Heart right ventricle (tissue), 16 donors: ENCODE measurements around the gene ANKRD42. TPM values are rescaled to one million over a fixed set of nuclear protein-coding genes. Genes with fewer than 3 reads are reported as not detected.

Experiments
- ATAC-seq, 8 donors: fragments of 200-7000 bp; cut with Tn5 transposase; one replicate each; pipeline ENCODE4 v1.9.1; 2020; ENCODE audit warnings: mild to moderate bottlenecking in 8 of 8, moderate library complexity in 8 of 8, moderate number of reproducible peaks in 1 of 8
- DNase-seq, 2 donors: peaks; one replicate each; pipeline ENCODE4 v3.0.0-alpha.2; 2020
- H3K27ac ChIP-seq, 10 donors: fragments of 200-600 bp; sonication (generic) in 2 of 10; one replicate each; pipeline versions ENCODE4 v1.5.0 to v1.8.0; 2020 to 2022; ENCODE audit warnings: mild to moderate bottlenecking in 3 of 10
- H3K27me3 ChIP-seq, 7 donors: fragments of 200-600 bp; one replicate each; pipeline ENCODE4 v1.8.0; 2021 to 2022; ENCODE audit warnings: mild to moderate bottlenecking in 2 of 7
- H3K36me3 ChIP-seq, 9 donors: fragments of 200-600 bp; sonication (generic) in 1 of 9; one replicate each; pipeline versions ENCODE4 v1.5.0 to v1.8.0; 2020 to 2022; ENCODE audit warnings: mild to moderate bottlenecking in 2 of 9
- H3K4me1 ChIP-seq, 9 donors: fragments of 200-600 bp; sonication (generic) in 1 of 9; one replicate each; pipeline versions ENCODE4 v1.5.0 to v1.8.0; 2020 to 2022; ENCODE audit warnings: mild to moderate bottlenecking in 4 of 9
- H3K4me3 ChIP-seq, 10 donors: fragments of 200-600 bp; sonication (generic) in 2 of 10; one replicate each; pipeline versions ENCODE4 v1.5.0 to v1.8.0; 2020 to 2022; ENCODE audit warnings: mild to moderate bottlenecking in 7 of 10, moderate library complexity in 2 of 10
- H3K9me3 ChIP-seq, 11 donors: fragments of 200-600 bp in 10 of 11; sonication (generic) in 2 of 11; one replicate each; pipeline versions ENCODE4 v1.5.0 to v1.8.0; 2013 to 2022; ENCODE audit warnings: mild to moderate bottlenecking in 2 of 11, control low read depth in 1 of 11, moderate library complexity in 1 of 11
- CTCF ChIP-seq, 9 donors: fragments of 200-600 bp; sonication (generic) in 2 of 9; IDR thresholded peaks; one replicate each; pipeline versions ENCODE4 v1.5.0 to v1.8.0; 2021 to 2022; ENCODE audit warnings: antibody characterized with exemption in 9 of 9, mild to moderate bottlenecking in 5 of 9, moderate library complexity in 1 of 9
- WGBS, 2 donors: extraction: QIAGEN DNeasy Blood & Tissue Kit; methylation state at CpG; one replicate each; pipeline ENCODE4 v1.1.7; 2013; ENCODE audit warnings: inconsistent platforms in 1 of 2; 5-methylcytosine and 5-hydroxymethylcytosine counted together
- intact Hi-C, 10 donors: fragments of 100-400 bp; cut with DNase I; formaldehyde crosslinking; loops; one replicate each; pipeline versions ENCODE4 v1.11.1 to v1.14.2; 2022
- polyA plus RNA-seq, 2 donors: library from polyadenylated mRNA; stranded (reverse); fragments of 200-250 nt; gene quantifications; one replicate each; pipeline ENCODE4 v1.2.3, GENCODE V29; 2013
- total RNA-seq, 10 donors: library from RNA; stranded (reverse); fragmentation: NEBNext Ultra II Directional in 3 of 10; extraction: Animal tissue kit (Norgen Biotek cat#: 25700) in 3 of 10; gene quantifications; one replicate each; pipeline versions ENCODE4 v1.2.1 to v1.2.4, GENCODE V29; 2021 to 2023
- donor health status: Arrhythmogenic right ventricular cardiomyopathy.
- donor health status: ischemic (EF 13 %, LVEDD 7.1; RV severe dilation, severe dysfunction).
- donor health status: healthy with polysubstance abuse.
- donor health status: DM: no; HTN: yes; CAD: no.
- donor health status: DM: no; HTN: no; CAD: no.
- donor health status: ischemic (EF 25% LVEDD 6.9; RV normal size, moderate dysfunction).
- donor health status: ischemic (EF 25% LVEDD 5.7; RV mildly dilated, moderate dysfunction).
- donor health status: healthy.
- donor health status: DM: yes; HTN: yes; CAD: no.
- donor health status: Ischemic cardiomyopathy.
- donor health status: ischemic (EF 35%, LVEDD 5.7; RV mildly dilated, moderate dysfunction).
- donor health status: nonischemic (EF 11% LVEDD 7.7; RV severe dilation, severe dysfunction).
- donor health status: DM: yes; HTN: yes; CAD: no.
- donor health status: PGD.
- donor health status: ischemic (EF 29% LVEDD 5.4; RV normal size, mild dysfunction).
- donor health status: nonischemic (EF 23%, LVEDD 6.1; RV moderate dilation, normal function).

ANKRD42 gene
- total and polyA plus RNA-seq, 12 donors: 2.0 to 10.7 (median 5.7) TPM

- Histone ChIP-seq H3K9me3 (no peaks in the 10 kb centered on the region), H3K4me3 (no peak overlapping the region), H3K27me3 (no peaks in the 10 kb centered on the region), H3K36me3 (peaks cover 0 to 26% (median 0%) of the 10 kb centered on the region in 9 donors), H3K4me1 (no peaks in the 10 kb centered on the region), H3K27ac (no peak overlapping the region)
- ATAC-seq: no peak
- intact Hi-C loops: loop anchor here in 4 of 10 donors (5.0 to 10.0 kb wide), 4 partner anchors 335 to 535 kb away; partner anchors contain the start of genes DDIAS (in 2 of the 4) and PRCP (in 2 of the 4)
- no peak for DNase-seq
- no peak for TF ChIP-seq CTCF (IDR thresholded peaks at IDR 0.05)
- 96 to 98% methylated on average over 1 of the region's 1 CpG for WGBS, 2 donors
Observed at GRCh38 chr11:83249445-83249844, 55.9 kb downstream of the ANKRD42 start.

DNA sequence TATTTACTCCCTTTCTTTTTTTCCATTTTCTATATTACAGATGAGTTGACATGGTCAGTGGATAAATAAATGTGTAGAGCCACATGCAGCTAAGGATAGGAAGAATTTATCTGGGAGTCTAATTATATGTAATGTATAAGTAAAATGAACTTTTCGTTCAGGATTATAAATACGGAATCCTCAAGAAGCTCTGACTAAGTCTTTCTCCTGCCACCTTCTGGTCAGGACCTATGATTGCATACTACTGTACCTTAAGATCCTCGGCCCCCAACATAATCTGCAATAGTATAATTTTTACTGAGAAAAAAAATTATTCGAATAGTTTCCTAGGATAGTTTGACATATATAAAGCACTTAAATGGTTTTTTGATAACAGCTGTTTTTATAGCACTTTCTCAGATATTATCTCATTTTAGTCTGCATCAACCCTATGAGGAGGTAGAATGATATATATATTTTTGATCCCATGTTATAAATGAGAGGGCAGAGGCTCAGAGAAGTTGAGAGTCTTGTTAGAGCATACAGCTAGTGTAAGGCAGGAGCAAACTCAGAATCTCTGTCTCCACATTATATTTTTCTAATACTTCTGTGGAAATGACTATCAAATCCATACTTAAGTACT, 56.6 kb downstream of the ANKRD42 start:
- Histone ChIP-seq H3K9me3 (no peaks in the 10 kb centered on the region), H3K27me3 (no peaks in the 10 kb centered on the region), H3K27ac (no peak overlapping the region), H3K36me3 (peaks cover 0 to 24% (median 0%) of the 10 kb centered on the region in 9 donors), H3K4me1 (no peaks in the 10 kb centered on the region), H3K4me3 (no peak overlapping the region)
- peak in 3 of 8 donors; percentile 42 to 65 (median 55) for ATAC-seq
- DNase-seq: no peak
- peak; percentile 43 to 84 (median 69) for TF ChIP-seq CTCF (IDR thresholded peaks at IDR 0.05)
- intact Hi-C loops: loop anchor here (1.0 to 10.0 kb wide), 8 partner anchors 335 to 535 kb away; partner anchors contain the start of genes DDIAS (in 2 of the 10) and PRCP (in 2 of the 10)
- WGBS, 2 donors: 5 to 9% methylated on average over 4 of the region's 4 CpGs

DNA sequence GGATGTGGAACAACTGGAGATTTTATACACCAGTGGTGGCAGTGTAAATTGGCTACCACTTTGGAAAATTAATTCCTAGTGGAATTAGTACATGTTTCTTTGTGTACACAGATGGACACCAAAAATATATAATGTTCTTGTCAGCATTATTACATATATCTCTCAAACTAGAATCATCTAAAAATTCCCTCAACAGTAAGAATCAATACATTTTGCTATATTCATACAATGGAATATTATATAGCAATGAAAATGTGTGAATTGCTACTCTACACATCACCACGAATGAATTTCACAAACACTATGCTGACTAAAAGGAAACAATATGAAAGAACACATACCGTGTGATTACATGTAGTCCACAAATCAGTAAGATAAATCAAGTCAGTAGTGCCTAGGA, 58.8 kb downstream of the ANKRD42 start:
- TF ChIP-seq CTCF (IDR thresholded peaks at IDR 0.05): no peak
- H3K36me3 ChIP-seq: peaks cover 0 to 41% (median 0%) of the 10 kb centered on the region in 9 donors
- 94 to 97% methylated on average over 2 of the region's 2 CpGs for WGBS, 2 donors
- no peak overlapping the region for H3K4me3 ChIP-seq
- no peak overlapping the region for H3K27ac ChIP-seq
- DNase-seq: no peak
- no peak for ATAC-seq
- H3K4me1 ChIP-seq: no peaks in the 10 kb centered on the region
- H3K9me3 ChIP-seq: no peaks in the 10 kb centered on the region
- no peaks in the 10 kb centered on the region for H3K27me3 ChIP-seq
- intact Hi-C loops: loop anchor here in 4 of 10 donors (5.0 to 10.0 kb wide), 2 partner anchors 345 to 537 kb away; no protein-coding TSS in a partner anchor

GRCh38 chr11:83252941-83253340, 59.4 kb downstream of the ANKRD42 start:
- ATAC-seq: no peak
- Histone ChIP-seq H3K9me3 (no peaks in the 10 kb centered on the region), H3K27me3 (no peaks in the 10 kb centered on the region), H3K36me3 (peaks cover 0 to 48% (median 0%) of the 10 kb centered on the region in 9 donors), H3K4me3 (no peak overlapping the region), H3K27ac (no peak overlapping the region), H3K4me1 (no peaks in the 10 kb centered on the region)
- intact Hi-C loops: loop anchor here in 4 of 10 donors (5.0 to 10.0 kb wide), 2 partner anchors 346 to 538 kb away; no protein-coding TSS in a partner anchor
- WGBS, 2 donors: 96 to 98% methylated on average over 2 of the region's 2 CpGs
- TF ChIP-seq CTCF (IDR thresholded peaks at IDR 0.05): no peak
- DNase-seq: no peak
